GM12875 (cell line): ENCODE data around the gene SPECC1.
"Not testable (repeated sequence)": the region's sequence is repeated elsewhere in the genome, so short reads cannot be mapped to it uniquely, and the experiment has no call there.

Source experiments
- H3K4me3 ChIP-seq: one replicate; pipeline ENCODE4 v1.5.1; 2011; ENCODE audit warnings: low read depth, low read length, control low read depth
- CTCF ChIP-seq: IDR thresholded peaks from 2 replicates; pipeline ENCODE4 v1.5.1; 2011; ENCODE audit warnings: low read depth, mild to moderate bottlenecking, control low read depth, inconsistent platforms, low read length, moderate library complexity, borderline replicate concordance; ENCODE audit not compliant: insufficient read depth

SPECC1 gene

DNA sequence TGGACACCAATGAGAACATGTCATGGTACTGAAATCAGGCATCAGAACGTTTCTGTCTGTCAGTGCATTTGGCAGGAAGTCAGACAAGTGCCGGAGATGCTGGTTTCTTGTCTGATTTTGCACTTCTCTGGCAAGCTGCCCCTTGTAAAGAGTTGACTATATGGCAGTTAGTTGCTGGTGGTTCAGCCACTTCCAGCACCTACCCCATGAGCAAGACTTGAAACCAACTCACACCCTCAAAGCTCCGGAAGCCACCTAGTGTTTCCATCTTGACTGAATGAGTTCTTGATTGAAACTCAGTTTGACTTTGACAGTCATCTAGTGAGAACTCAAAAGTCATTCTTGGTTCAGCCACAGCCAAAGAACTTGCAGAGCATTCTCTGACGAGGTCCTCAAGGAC is 225.1 kb downstream of the SPECC1 start:
- H3K4me3 ChIP-seq = no peak overlapping the region

DNA sequence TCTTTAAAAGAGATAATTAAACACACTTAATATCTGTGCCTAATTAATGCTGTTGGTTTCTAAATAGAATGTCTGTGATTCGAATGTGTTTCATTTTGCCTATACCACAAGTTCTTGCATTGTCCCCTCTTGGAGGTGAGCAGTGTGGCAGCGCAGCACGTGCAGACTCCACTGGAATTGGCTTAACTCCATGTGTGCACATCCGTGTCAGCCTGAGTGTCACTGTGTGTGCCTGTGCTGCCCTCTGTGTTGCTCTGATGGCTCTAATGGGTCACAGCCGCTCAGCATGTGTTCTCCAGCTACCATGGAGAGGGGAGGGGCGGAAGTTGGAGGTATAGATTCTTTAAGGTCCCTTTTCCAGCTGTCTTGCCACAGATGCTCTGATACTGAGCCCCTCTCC is 226.6 kb downstream of the SPECC1 start:
- H3K4me3 ChIP-seq = no peak overlapping the region
- TF ChIP-seq CTCF = no peak

More for the DNA sequence above, 225.1 kb downstream of the SPECC1 start:
- TF ChIP-seq CTCF = 0 out of 2 replicates have a peak, but pooled peaks have one; percentile 6

- TF ChIP-seq CTCF = no peak
- H3K4me3 ChIP-seq = no peak overlapping the region
Observed at GRCh38 chr17:20236578-20237227, 227.5 kb downstream of the SPECC1 start.

DNA sequence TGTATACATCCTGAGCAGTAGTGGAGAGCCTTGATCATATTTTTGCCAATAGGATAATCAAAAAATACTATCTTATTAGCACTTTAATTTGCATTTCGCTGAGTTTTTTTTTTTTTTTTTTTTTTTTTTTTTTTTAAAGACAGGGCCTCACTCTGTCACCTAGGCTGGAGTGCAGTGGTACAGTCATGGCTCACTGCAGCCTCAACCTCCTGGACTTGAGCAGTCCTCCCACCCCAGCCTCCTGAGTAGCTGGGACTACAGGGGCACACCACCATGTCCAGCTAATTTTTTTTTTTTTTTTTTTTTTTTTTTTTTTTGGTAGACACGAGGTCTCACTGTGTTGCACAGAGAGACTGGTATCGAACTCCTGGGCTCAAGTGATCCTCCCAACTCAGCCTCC is 230.6 kb downstream of the SPECC1 start:
- not testable (repeated sequence) for H3K4me3 ChIP-seq

- H3K4me3 ChIP-seq = no peak overlapping the region
- TF ChIP-seq CTCF = no peak
Observed at GRCh38 chr17:20241855-20242254, 232.7 kb downstream of the SPECC1 start.

GRCh38 chr17:20242271-20242670 is 233.1 kb downstream of the SPECC1 start:
- H3K4me3 ChIP-seq = no peak overlapping the region
- no peak for TF ChIP-seq CTCF

- no peak overlapping the region for H3K4me3 ChIP-seq
- TF ChIP-seq CTCF = no peak
Observed at GRCh38 chr17:20243524-20243923, 234.4 kb downstream of the SPECC1 start.
